Mesothelial cell of epicardium (in vitro differentiated cells): ENCODE results near the gene MTMR4. TPM values are rescaled to one million over a fixed set of nuclear protein-coding genes. Genes with fewer than 3 reads are reported as not detected.

Experiments used
- DNase-seq, 2 experiments: peaks; one replicate each; pipeline ENCODE4 v3.0.0; 2021; ENCODE audit warnings: low spot score in 2 of 2; ENCODE audit not compliant: unreplicated experiment in 2 of 2
- H3K27ac Mint-ChIP-seq: 2 replicates; pipeline ENCODE4 v1.8.0; 2021; ENCODE audit warnings: mixed read lengths
- H3K27me3 Mint-ChIP-seq: 2 replicates; pipeline ENCODE4 v1.8.0; 2021; ENCODE audit warnings: low read depth, mixed read lengths
- H3K36me3 Mint-ChIP-seq: 2 replicates; pipeline ENCODE4 v1.8.0; 2021; ENCODE audit warnings: mixed read lengths
- H3K4me1 Mint-ChIP-seq: 2 replicates; pipeline ENCODE4 v1.8.0; 2021; ENCODE audit warnings: mixed read lengths
- H3K4me3 Mint-ChIP-seq: 2 replicates; pipeline ENCODE4 v1.8.0; 2021; ENCODE audit warnings: mild to moderate bottlenecking, moderate library complexity, mixed read lengths
- H3K9me3 Mint-ChIP-seq: 2 replicates; pipeline ENCODE4 v1.8.0; 2021; ENCODE audit warnings: mixed read lengths
- total RNA-seq: library from RNA; stranded (reverse); gene quantifications from 3 replicates; pipeline ENCODE4 v1.2.1, GENCODE V29; 2021
- TF ChIP-seq, protein P1 (sequence below): fragments of 200-600 bp; sonication (generic); IDR thresholded peaks from one replicate; pipeline ENCODE4 v1.5.0; 2021; ENCODE audit warnings: antibody characterized with exemption; ENCODE audit not compliant: unreplicated experiment

Gene MTMR4
- total RNA-seq, 1 donor from 2014 or later = 73.1 TPM

DNA sequence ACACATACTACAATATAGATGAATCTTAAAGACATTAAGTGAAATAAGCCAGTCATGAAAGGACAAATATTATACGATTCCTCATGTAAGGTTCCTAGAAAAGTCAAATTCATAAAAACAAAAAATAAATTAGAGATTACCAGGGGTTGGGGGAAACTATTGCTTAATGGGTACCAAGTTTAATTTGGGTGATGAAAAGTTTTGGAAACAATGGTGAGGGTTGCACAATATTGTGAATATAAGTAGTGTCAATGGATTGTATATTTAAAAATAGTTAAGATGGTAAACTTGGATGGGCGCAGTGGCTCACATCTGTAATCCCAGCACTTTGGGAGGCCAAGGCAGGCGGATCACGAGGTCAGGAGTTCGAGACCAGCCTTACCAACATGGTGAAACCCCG is 44.1 kb downstream of the MTMR4 start:
- H3K27me3 Mint-ChIP-seq = peaks cover 41% of the 10 kb centered on the region
- TF ChIP-seq, protein P1, sequence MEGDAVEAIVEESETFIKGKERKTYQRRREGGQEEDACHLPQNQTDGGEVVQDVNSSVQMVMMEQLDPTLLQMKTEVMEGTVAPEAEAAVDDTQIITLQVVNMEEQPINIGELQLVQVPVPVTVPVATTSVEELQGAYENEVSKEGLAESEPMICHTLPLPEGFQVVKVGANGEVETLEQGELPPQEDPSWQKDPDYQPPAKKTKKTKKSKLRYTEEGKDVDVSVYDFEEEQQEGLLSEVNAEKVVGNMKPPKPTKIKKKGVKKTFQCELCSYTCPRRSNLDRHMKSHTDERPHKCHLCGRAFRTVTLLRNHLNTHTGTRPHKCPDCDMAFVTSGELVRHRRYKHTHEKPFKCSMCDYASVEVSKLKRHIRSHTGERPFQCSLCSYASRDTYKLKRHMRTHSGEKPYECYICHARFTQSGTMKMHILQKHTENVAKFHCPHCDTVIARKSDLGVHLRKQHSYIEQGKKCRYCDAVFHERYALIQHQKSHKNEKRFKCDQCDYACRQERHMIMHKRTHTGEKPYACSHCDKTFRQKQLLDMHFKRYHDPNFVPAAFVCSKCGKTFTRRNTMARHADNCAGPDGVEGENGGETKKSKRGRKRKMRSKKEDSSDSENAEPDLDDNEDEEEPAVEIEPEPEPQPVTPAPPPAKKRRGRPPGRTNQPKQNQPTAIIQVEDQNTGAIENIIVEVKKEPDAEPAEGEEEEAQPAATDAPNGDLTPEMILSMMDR = no peak
- H3K27ac Mint-ChIP-seq = no peak overlapping the region
- no peaks in the 10 kb centered on the region for H3K9me3 Mint-ChIP-seq
- no peak overlapping the region for H3K4me3 Mint-ChIP-seq
- no peaks in the 10 kb centered on the region for H3K36me3 Mint-ChIP-seq
- H3K4me1 Mint-ChIP-seq = no peaks in the 10 kb centered on the region
- DNase-seq = no peak

DNA sequence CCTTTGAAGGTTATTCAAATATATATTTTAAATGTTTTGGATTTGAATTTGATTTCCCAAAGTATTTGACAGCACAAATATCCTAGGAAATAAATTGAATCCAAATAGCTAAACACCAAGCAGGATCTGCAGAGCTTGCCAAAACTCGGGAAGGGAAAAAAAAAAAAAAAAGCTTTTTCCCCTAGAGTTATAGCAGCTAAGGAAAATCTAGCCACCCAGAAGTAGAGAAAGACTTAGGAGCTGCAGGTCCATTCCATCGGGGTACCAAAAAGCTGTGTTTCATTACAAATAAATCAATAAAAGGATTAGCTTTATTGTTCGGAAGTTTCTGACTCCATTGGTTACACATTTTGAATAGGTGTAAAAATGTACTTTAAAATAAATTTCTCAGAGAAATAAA is 45.5 kb downstream of the MTMR4 start:
- TF ChIP-seq, protein P1 = no peak
- H3K4me3 Mint-ChIP-seq = no peak overlapping the region
- H3K9me3 Mint-ChIP-seq = no peaks in the 10 kb centered on the region
- H3K36me3 Mint-ChIP-seq = no peaks in the 10 kb centered on the region
- H3K27me3 Mint-ChIP-seq = peaks cover 50% of the 10 kb centered on the region
- no peaks in the 10 kb centered on the region for H3K4me1 Mint-ChIP-seq
- DNase-seq = no peak
- no peak overlapping the region for H3K27ac Mint-ChIP-seq

DNA sequence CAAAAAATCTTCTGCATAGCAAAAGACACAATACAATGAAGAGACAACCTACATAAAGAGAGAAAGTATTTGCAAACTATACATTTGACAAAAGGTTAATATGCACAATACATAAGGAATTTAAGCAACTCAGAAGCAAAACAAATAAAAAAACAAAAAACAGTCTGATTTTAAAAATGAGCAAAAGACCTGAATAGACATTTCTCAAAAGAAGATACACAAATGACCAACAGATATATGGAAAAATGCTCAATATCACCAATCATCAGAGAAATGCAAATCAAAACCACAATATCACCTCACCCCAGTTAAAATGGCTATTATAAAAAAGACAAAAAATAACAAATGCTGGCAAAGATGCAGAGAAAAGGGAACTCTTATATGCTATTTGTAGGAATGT is 58.9 kb downstream of the MTMR4 start:
- H3K27me3 Mint-ChIP-seq = peaks cover 10% of the 10 kb centered on the region
- DNase-seq = no peak
- TF ChIP-seq, protein P1 = no peak
- H3K4me1 Mint-ChIP-seq = no peaks in the 10 kb centered on the region
- no peaks in the 10 kb centered on the region for H3K36me3 Mint-ChIP-seq
- H3K9me3 Mint-ChIP-seq = peaks cover 12% of the 10 kb centered on the region
- H3K27ac Mint-ChIP-seq = no peak overlapping the region
- H3K4me3 Mint-ChIP-seq = no peak overlapping the region

DNA sequence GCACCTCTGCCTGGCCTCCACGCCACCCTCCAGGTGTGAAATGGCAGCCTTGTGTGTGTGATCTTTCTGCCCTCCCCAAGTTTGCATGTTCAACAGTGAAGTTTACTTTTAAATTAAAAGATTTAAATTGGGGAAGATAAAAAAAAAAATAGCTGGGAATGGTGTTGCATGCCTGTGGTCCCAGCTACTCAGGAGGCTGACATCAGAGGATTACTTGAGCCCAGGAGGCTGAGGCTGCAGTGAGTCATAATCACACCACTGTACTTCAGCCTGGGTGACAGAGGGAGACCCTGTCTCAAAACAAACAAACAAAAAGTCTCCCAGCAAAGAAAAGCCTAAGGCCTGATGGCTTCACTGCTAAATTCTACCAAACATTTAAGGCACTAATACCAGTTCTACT is 61.7 kb downstream of the MTMR4 start:
- Mint-ChIP-seq H3K27me3 (peaks cover 10% of the 10 kb centered on the region), H3K4me1 (no peaks in the 10 kb centered on the region), H3K27ac (no peak overlapping the region), H3K4me3 (no peak overlapping the region), H3K36me3 (peaks cover 3% of the 10 kb centered on the region), H3K9me3 (peaks cover 22% of the 10 kb centered on the region)
- DNase-seq = no peak
- TF ChIP-seq, protein P1 = no peak

DNA sequence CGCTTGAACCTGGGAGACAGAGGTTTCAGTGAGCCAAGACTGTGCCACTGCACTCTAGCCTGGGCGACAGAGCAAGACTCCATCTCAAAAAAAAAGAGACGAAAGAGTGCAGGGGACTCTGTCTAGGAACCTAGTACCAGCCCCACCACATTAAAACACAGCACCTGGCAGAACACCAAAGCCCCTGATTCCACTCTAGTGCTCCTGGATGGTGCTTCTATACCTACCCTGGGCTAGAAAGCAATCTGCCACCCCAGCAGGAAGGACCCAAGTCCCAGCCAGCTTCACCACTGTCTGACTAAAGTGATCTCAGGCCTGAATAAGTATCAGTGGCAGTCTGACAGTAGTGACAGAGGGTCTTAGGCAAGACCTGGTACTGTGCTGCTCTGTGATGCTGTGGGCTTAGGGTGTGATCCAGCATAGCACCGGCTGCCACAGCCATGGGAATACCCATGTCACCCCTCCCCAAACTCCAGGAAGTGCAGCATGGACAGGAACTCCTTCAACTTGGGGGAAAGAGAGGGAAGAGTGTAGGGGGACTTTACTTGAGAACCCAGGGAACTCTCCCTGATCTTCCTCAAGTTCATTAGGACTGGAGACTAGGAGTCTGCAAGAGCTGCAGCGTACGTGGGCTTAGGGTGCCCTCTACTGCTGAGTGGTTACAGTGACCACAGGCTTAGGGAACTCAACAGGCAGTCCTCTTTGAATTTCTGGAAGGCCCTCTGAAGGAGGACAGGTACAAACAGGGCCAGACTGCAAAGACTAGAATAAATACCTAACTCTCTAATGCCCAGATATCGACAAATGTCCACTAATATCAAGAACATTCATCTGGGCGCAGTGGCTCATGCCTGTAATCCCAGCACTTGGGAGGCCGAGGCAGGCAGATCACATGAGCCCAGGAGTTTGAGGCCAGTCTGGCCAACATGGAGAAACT is 67.1 kb downstream of the MTMR4 start:
- TF ChIP-seq, protein P1 = no peak
- peak; percentile 30 to 66 for DNase-seq
- peaks cover 11% of the 10 kb centered on the region for H3K27me3 Mint-ChIP-seq
- H3K4me3 Mint-ChIP-seq = no peak overlapping the region
- H3K9me3 Mint-ChIP-seq = peaks cover 16% of the 10 kb centered on the region
- H3K4me1 Mint-ChIP-seq = no peaks in the 10 kb centered on the region
- peaks cover 5% of the 10 kb centered on the region for H3K36me3 Mint-ChIP-seq
- no peak overlapping the region for H3K27ac Mint-ChIP-seq
